GM12864 (cell line): ENCODE data around the gene CPED1.

ENCODE experiments used
- DNase-seq: peaks from one replicate; pipeline ENCODE4 v3.0.0-alpha.2; 2011; ENCODE audit warnings: low read depth
- H3K4me3 ChIP-seq: 2 replicates; pipeline ENCODE4 v1.5.1; 2011; ENCODE audit warnings: mild to moderate bottlenecking, low read depth, low read length, control low read depth
- CTCF ChIP-seq: IDR thresholded peaks from 2 replicates; pipeline ENCODE4 v1.5.1; 2011; ENCODE audit warnings: low read depth, mild to moderate bottlenecking, moderate library complexity, low read length, control low read depth, inconsistent platforms; ENCODE audit errors: missing control alignments

CPED1 gene

GRCh38 chr7:120986650-120987049 is 1.9 kb upstream of the CPED1 start:
- DNase-seq, result no peak
- H3K4me3 ChIP-seq, result no peak overlapping the region
- TF ChIP-seq CTCF, result no peak

GRCh38 chr7:120987280-120987679 is 1.2 kb upstream of the CPED1 start:
- no peak for DNase-seq
- H3K4me3 ChIP-seq, result no peak overlapping the region
- TF ChIP-seq CTCF, result no peak

GRCh38 chr7:120987683-120988590 is 574 bp upstream of the CPED1 start:
- DNase-seq, result peak; percentile 66
- H3K4me3 ChIP-seq, result peak overlapping the region; percentile 36; the same call in 1 of the 2 replicates
- peak; percentile 88 for TF ChIP-seq CTCF

- H3K4me3 ChIP-seq, result no peak overlapping the region
- no peak for TF ChIP-seq CTCF
- DNase-seq, result no peak
These were observed 1.0 kb downstream of the CPED1 start for GRCh38 chr7:120989257-120990220.

GRCh38 chr7:120990468-120991118 is 2.1 kb downstream of the CPED1 start:
- DNase-seq, result no peak
- no peak for TF ChIP-seq CTCF
- H3K4me3 ChIP-seq, result no peak overlapping the region

GRCh38 chr7:120991161-120991560 is 2.6 kb downstream of the CPED1 start:
- H3K4me3 ChIP-seq, result no peak overlapping the region
- DNase-seq, result no peak
- TF ChIP-seq CTCF, result no peak
